Testis (tissue), 3 donors: Measurements from ENCODE around the gene CFAP65. TPM values are rescaled to one million over a fixed set of nuclear protein-coding genes. Genes with fewer than 3 reads are reported as not detected.
A peak's percentile ranks its signal among the peaks of the same experiment; 100 is the strongest.

Source experiments
- DNase-seq: peaks from one replicate; pipeline ENCODE4 v3.0.0-alpha.2; 2019
- H3K27ac ChIP-seq, 2 donors: fragments of 200-600 bp; sonication (generic); one replicate each; pipeline ENCODE4 v1.5.1; 2019
- H3K27me3 ChIP-seq: fragments of 200-600 bp; sonication (generic); one replicate; pipeline ENCODE4 v1.5.1; 2019
- H3K36me3 ChIP-seq: fragments of 200-600 bp; sonication (generic); one replicate; pipeline ENCODE4 v1.5.1; 2017; ENCODE audit warnings: low read depth; ENCODE audit errors: missing control alignments
- H3K4me1 ChIP-seq: fragments of 200-600 bp; sonication (generic); one replicate; pipeline ENCODE4 v1.5.1; 2019
- H3K4me3 ChIP-seq, 2 donors: fragments of 200-600 bp; sonication (generic); one replicate each; pipeline ENCODE4 v1.5.1; 2017 to 2019
- H3K9me3 ChIP-seq: fragments of 200-600 bp; sonication (generic); one replicate; pipeline ENCODE4 v1.5.1; 2017
- POLR2A ChIP-seq: fragments of 450-650 bp; IDR thresholded peaks from one replicate; pipeline ENCODE4 v1.6.1; 2017; ENCODE audit warnings: antibody characterized with exemption, mild to moderate bottlenecking, moderate library complexity
- WGBS, 2 donors: methylation state at CpG; one replicate each; pipeline ENCODE4 v1.1.5; 2018; 5-methylcytosine and 5-hydroxymethylcytosine counted together
- intact Hi-C: fragments of 100-400 bp; cut with DNase I; formaldehyde crosslinking; loops from one replicate; pipeline ENCODE4 v1.15.1; 2023; ENCODE audit warnings: low total_unique reads
- polyA plus RNA-seq: library from polyadenylated mRNA; stranded (reverse); fragments of 350-450 nt; fragmentation: Illumina TruSeq; extraction: RNeasy Lipid Tissue Mini Kit (QIAGEN cat#74804); gene quantifications from one replicate; pipeline ENCODE4 v1.2.3, GENCODE V29; 2014; ENCODE audit warnings: low read depth, low replicate concordance; ENCODE audit not compliant: insufficient read depth
- total RNA-seq, 2 donors: library from RNA; depleted of rRNA; stranded (reverse); fragments of >200 nt; gene quantifications; one replicate each; pipeline ENCODE4 v1.2.3, GENCODE V29; 2016
- TF ChIP-seq, protein P1 (sequence below), 3 experiments: fragments of 450-650 bp in 2 of 3; fragments of 200-600 bp in 1 of 3; sonication (generic) in 1 of 3; IDR thresholded peaks; one replicate each; pipeline ENCODE4 v1.5.1; 2016 to 2019; ENCODE audit warnings: antibody characterized with exemption in 3 of 3, mild to moderate bottlenecking in 2 of 3, moderate library complexity in 1 of 3

The CFAP65 gene
- total and polyA plus RNA-seq, 3 donors from 2014 or later = 15.5 to 42.9 (median 23.7) TPM

GRCh38 chr2:218959761-218960308 lies 81.5 kb downstream of the CFAP65 start:
- Histone ChIP-seq H3K9me3 (no peaks in the 10 kb centered on the region), H3K27me3 (no peaks in the 10 kb centered on the region), H3K4me1 (no peaks in the 10 kb centered on the region), H3K27ac (no peak overlapping the region), H3K4me3 (peak overlapping the region; percentile 42 to 52), H3K36me3 (no peaks in the 10 kb centered on the region)
- no peak for DNase-seq
- WGBS, 2 donors = 1% methylated on average over 44 of the region's 67 CpGs; no CpG with 5 or more reads in 1 of the 2 donors
- intact Hi-C loops = no loop called here
- no peak for TF ChIP-seq POLR2A
- TF ChIP-seq, protein P1, sequence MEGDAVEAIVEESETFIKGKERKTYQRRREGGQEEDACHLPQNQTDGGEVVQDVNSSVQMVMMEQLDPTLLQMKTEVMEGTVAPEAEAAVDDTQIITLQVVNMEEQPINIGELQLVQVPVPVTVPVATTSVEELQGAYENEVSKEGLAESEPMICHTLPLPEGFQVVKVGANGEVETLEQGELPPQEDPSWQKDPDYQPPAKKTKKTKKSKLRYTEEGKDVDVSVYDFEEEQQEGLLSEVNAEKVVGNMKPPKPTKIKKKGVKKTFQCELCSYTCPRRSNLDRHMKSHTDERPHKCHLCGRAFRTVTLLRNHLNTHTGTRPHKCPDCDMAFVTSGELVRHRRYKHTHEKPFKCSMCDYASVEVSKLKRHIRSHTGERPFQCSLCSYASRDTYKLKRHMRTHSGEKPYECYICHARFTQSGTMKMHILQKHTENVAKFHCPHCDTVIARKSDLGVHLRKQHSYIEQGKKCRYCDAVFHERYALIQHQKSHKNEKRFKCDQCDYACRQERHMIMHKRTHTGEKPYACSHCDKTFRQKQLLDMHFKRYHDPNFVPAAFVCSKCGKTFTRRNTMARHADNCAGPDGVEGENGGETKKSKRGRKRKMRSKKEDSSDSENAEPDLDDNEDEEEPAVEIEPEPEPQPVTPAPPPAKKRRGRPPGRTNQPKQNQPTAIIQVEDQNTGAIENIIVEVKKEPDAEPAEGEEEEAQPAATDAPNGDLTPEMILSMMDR (IDR thresholded peaks at IDR 0.05) = no peak

- H3K27ac ChIP-seq = no peak within 1 kb of the TSS
- H3K27me3 ChIP-seq = no peaks in the 10 kb centered on the region
Observed at GRCh38 chr2:218959141-218959731, 82.1 kb downstream of the CFAP65 start, which contains the start of gene CDK5R2. CDK5R2 (plus strand) TSS chr2:218959666; CDS start chr2:218959821, 155 bp downstream.

GRCh38 chr2:218958276-218958675 lies 83.0 kb downstream of the CFAP65 start:
- intact Hi-C loops = no loop called here
- Histone ChIP-seq H3K4me3 (no peak overlapping the region), H3K27me3 (no peaks in the 10 kb centered on the region), H3K27ac (no peak overlapping the region), H3K4me1 (no peaks in the 10 kb centered on the region), H3K36me3 (no peaks in the 10 kb centered on the region), H3K9me3 (no peaks in the 10 kb centered on the region)
- no peak for DNase-seq
- 90 to 100% methylated on average over 1 of the region's 1 CpG for WGBS, 2 donors
- TF ChIP-seq, protein P1 (IDR thresholded peaks at IDR 0.05) = no peak
- TF ChIP-seq POLR2A = no peak

More at GRCh38 chr2:218959141-218959731, 82.1 kb downstream of the CFAP65 start, which contains the start of gene CDK5R2:
- H3K9me3 ChIP-seq = no peaks in the 10 kb centered on the region
- H3K4me3 ChIP-seq = peak within 1 kb of the TSS; percentile 42 to 52
- intact Hi-C loops = no loop called here
- no peaks in the 10 kb centered on the region for H3K4me1 ChIP-seq
- H3K36me3 ChIP-seq = no peaks in the 10 kb centered on the region
- DNase-seq = peak; percentile 94
- TF ChIP-seq, protein P1 (IDR thresholded peaks at IDR 0.05) = no peak
- TF ChIP-seq POLR2A = no peak
- 2% methylated on average over 26 to 37 of the region's 37 CpGs for WGBS, 2 donors

GRCh38 chr2:218957671-218958070 lies 83.6 kb downstream of the CFAP65 start:
- Histone ChIP-seq H3K27me3 (no peaks in the 10 kb centered on the region), H3K4me1 (no peaks in the 10 kb centered on the region), H3K9me3 (no peaks in the 10 kb centered on the region), H3K4me3 (no peak overlapping the region), H3K27ac (no peak overlapping the region), H3K36me3 (no peaks in the 10 kb centered on the region)
- DNase-seq = no peak
- 86 to 92% methylated on average over 4 of the region's 4 CpGs for WGBS, 2 donors
- no peak for TF ChIP-seq POLR2A
- TF ChIP-seq, protein P1 (IDR thresholded peaks at IDR 0.05) = no peak
- intact Hi-C loops = no loop called here
